ENCODE data around the gene TNK1.
A peak's percentile ranks its signal among the peaks of the same experiment; 100 is the strongest.

The TNK1 gene

GRCh38 chr17:7415784-7416183 is 34.9 kb downstream of the TNK1 start:
- no peak for TF ChIP-seq CTCF (IDR thresholded peaks at IDR 0.05; ENCODE audit: insufficient read depth, low read length, poor library complexity, severe bottlenecking)
- H3K4me3 ChIP-seq (replicated peaks; ENCODE audit: low read depth, low read length) = no peak overlapping the region
- no peak for DNase-seq (ENCODE audit: extremely low read depth, insufficient read length)
- H3K36me3 ChIP-seq (ENCODE audit: control insufficient read depth, insufficient read depth, low read length) = no peaks in the 10 kb centered on the region
- H3K27me3 ChIP-seq (replicated peaks; ENCODE audit: control insufficient read depth, insufficient read depth, low read length) = peaks cover 2% of the 10 kb centered on the region; the same call in 1 of the 2 replicates

GRCh38 chr17:7416323-7416722 is 35.4 kb downstream of the TNK1 start:
- Histone ChIP-seq H3K4me3 (replicated peaks; ENCODE audit: low read depth, low read length) (no peak overlapping the region), H3K27me3 (replicated peaks; ENCODE audit: control insufficient read depth, insufficient read depth, low read length) (peaks cover 2% of the 10 kb centered on the region; the same call in 1 of the 2 replicates), H3K36me3 (ENCODE audit: control insufficient read depth, insufficient read depth, low read length) (no peaks in the 10 kb centered on the region)
- peak; percentile 6 for TF ChIP-seq CTCF (IDR thresholded peaks at IDR 0.05; ENCODE audit: insufficient read depth, low read length, poor library complexity, severe bottlenecking)
- no peak for DNase-seq (ENCODE audit: extremely low read depth, insufficient read length)

- no peak for DNase-seq (ENCODE audit: extremely low read depth, insufficient read length)
- H3K4me3 ChIP-seq (replicated peaks; ENCODE audit: low read depth, low read length) = no peak overlapping the region
- H3K36me3 ChIP-seq (ENCODE audit: control insufficient read depth, insufficient read depth, low read length) = no peaks in the 10 kb centered on the region
- H3K27me3 ChIP-seq (replicated peaks; ENCODE audit: control insufficient read depth, insufficient read depth, low read length) = peaks cover 2% of the 10 kb centered on the region; the same call in 1 of the 2 replicates
- TF ChIP-seq CTCF (IDR thresholded peaks at IDR 0.05; ENCODE audit: insufficient read depth, low read length, poor library complexity, severe bottlenecking) = no peak
These were observed 36.3 kb downstream of the TNK1 start for GRCh38 chr17:7417056-7417655.

GRCh38 chr17:7418472-7419152 is 37.7 kb downstream of the TNK1 start:
- H3K27me3 ChIP-seq (replicated peaks; ENCODE audit: control insufficient read depth, insufficient read depth, low read length) = peaks cover 2% of the 10 kb centered on the region; the same call in 1 of the 2 replicates
- H3K36me3 ChIP-seq (ENCODE audit: control insufficient read depth, insufficient read depth, low read length) = no peaks in the 10 kb centered on the region
- no peak overlapping the region for H3K4me3 ChIP-seq (replicated peaks; ENCODE audit: low read depth, low read length)
- DNase-seq (ENCODE audit: extremely low read depth, insufficient read length) = no peak
- TF ChIP-seq CTCF (IDR thresholded peaks at IDR 0.05; ENCODE audit: insufficient read depth, low read length, poor library complexity, severe bottlenecking) = no peak

GRCh38 chr17:7419819-7420610 is 39.1 kb downstream of the TNK1 start, which contains the start of gene SPEM1:
SPEM1 (plus strand) TSS chr17:7420324; CDS start chr17:7420385, 61 bp downstream.
- Histone ChIP-seq H3K27me3 (replicated peaks; ENCODE audit: control insufficient read depth, insufficient read depth, low read length) (peaks cover 2% of the 10 kb centered on the region; the same call in 1 of the 2 replicates), H3K36me3 (ENCODE audit: control insufficient read depth, insufficient read depth, low read length) (no peaks in the 10 kb centered on the region), H3K4me3 (replicated peaks; ENCODE audit: low read depth, low read length) (no peak within 1 kb of the TSS)
- no peak for TF ChIP-seq CTCF (IDR thresholded peaks at IDR 0.05; ENCODE audit: insufficient read depth, low read length, poor library complexity, severe bottlenecking)
- no peak for DNase-seq (ENCODE audit: extremely low read depth, insufficient read length)

Data from GM06990 (cell line).